HG02885 (cell line): ENCODE measurements around the gene ADCYAP1R1.
A peak's percentile ranks its signal among the peaks of the same experiment; 100 is the strongest.

ENCODE experiments used
- ATAC-seq: cut with Tn5 transposase; IDR thresholded peaks from one replicate; pipeline ENCODE4 v1.9.1; 2021; ENCODE audit warnings: mild to moderate bottlenecking; ENCODE audit not compliant: unreplicated experiment, poor library complexity

Gene ADCYAP1R1

GRCh38 chr7:31102973-31103850 is 51.1 kb downstream of the ADCYAP1R1 start:
- ATAC-seq: no peak

GRCh38 chr7:31104361-31105255 is 52.5 kb downstream of the ADCYAP1R1 start:
- no peak for ATAC-seq

GRCh38 chr7:31105256-31105950 is 53.3 kb downstream of the ADCYAP1R1 start:
- no peak for ATAC-seq

- ATAC-seq: no peak
Observed at GRCh38 chr7:31106303-31107105, 54.4 kb downstream of the ADCYAP1R1 start.

- no peak for ATAC-seq
Observed at GRCh38 chr7:31107106-31108090, 55.3 kb downstream of the ADCYAP1R1 start.

GRCh38 chr7:31108097-31108657 is 56.1 kb downstream of the ADCYAP1R1 start:
- ATAC-seq: no peak

GRCh38 chr7:31109751-31110150 is 57.6 kb downstream of the ADCYAP1R1 start:
- no peak for ATAC-seq

- ATAC-seq: no peak
Observed at GRCh38 chr7:31110331-31111108, 58.4 kb downstream of the ADCYAP1R1 start.

- no peak for ATAC-seq
Observed at GRCh38 chr7:31111109-31111451, 59.0 kb downstream of the ADCYAP1R1 start.

GRCh38 chr7:31113660-31114059 is 61.6 kb downstream of the ADCYAP1R1 start:
- ATAC-seq: no peak

GRCh38 chr7:31114593-31115343 is 62.7 kb downstream of the ADCYAP1R1 start:
- no peak for ATAC-seq

- no peak for ATAC-seq
Observed at GRCh38 chr7:31116615-31117014, 64.5 kb downstream of the ADCYAP1R1 start.

- no peak for ATAC-seq
Observed at GRCh38 chr7:31119249-31119648, 67.1 kb downstream of the ADCYAP1R1 start.

- no peak for ATAC-seq
Observed at GRCh38 chr7:31120800-31121513, 68.8 kb downstream of the ADCYAP1R1 start.

GRCh38 chr7:31121601-31122000 is 69.5 kb downstream of the ADCYAP1R1 start:
- no peak for ATAC-seq

GRCh38 chr7:31122649-31123058 is 70.5 kb downstream of the ADCYAP1R1 start:
- ATAC-seq: peak; percentile 80
